Cardiac septum (tissue), 1 donor: Measurements from ENCODE around the gene DUXA. TPM values are rescaled to one million over a fixed set of nuclear protein-coding genes. Genes with fewer than 3 reads are reported as not detected.
A peak's percentile ranks its signal among the peaks of the same experiment; 100 is the strongest.
"Not testable (repeated sequence)": the region's sequence is repeated elsewhere in the genome, so short reads cannot be mapped to it uniquely, and the experiment has no call there.

ENCODE experiments used
- DNase-seq: peaks from one replicate; pipeline ENCODE4 v3.0.0-alpha.2; 2020; ENCODE audit warnings: low spot score
- intact Hi-C: fragments of 100-400 bp; cut with DNase I; formaldehyde crosslinking; loops from one replicate; pipeline ENCODE4 v1.14.0; 2022
- long read RNA-seq: library from polyadenylated mRNA; unstranded; transcript quantifications from one replicate; pipeline ENCODE4 v2.0.0, GENCODE V29; 2021
- total RNA-seq: library from RNA; stranded (reverse); fragmentation: NEBNext Ultra II Directional; extraction: Animal tissue kit (Norgen Biotek cat#: 25700); gene quantifications from one replicate; pipeline ENCODE4 v1.2.1, GENCODE V29; 2021
- donor health status: DM: no; HTN: no; CAD: no.

DUXA gene
- total RNA-seq, result not detected
- long read RNA-seq, result 0 reads

DNA sequence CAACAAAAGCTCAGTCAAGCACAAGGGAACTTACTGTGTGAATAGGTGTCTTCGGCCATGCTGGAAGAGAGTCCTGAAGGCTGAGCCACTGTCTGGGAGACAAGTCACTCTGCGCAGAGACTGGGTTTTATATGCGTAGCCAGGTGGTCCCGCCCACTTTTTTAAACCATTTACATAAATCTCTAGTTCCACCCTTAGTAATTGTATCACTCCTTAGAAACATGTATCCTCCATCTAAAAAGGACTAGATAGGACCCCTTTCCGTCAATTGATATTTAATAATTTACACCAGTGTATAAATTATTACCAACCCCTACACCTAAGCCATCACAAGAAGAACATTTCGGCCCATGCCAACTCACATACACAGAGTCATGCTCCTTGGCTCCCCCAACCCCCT lies at the start of gene DUXA:
Gene DUXA, minus strand, starts transcription at position 101 of the 400 bp plus-strand sequence. Its CDS starts 42 bp downstream, at position 59.
- DNase-seq, result no peak
- intact Hi-C loops, result no loop called here

DNA sequence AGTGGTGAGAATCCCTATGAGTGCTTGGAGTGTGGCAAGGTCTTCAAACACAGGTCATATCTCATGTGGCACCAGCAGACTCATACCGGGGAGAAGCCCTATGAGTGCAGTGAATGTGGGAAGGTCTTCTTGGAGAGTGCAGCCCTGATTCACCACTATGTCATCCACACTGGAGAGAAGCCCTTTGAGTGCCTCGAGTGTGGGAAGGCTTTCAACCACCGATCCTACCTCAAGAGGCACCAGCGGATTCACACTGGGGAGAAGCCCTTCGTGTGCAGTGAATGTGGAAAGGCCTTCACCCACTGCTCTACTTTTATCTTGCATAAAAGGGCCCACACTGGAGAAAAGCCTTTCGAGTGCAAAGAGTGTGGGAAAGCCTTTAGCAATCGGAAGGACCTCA lies 44.8 kb upstream of the DUXA start:
- no peak for DNase-seq
- intact Hi-C loops, result no loop called here

DNA sequence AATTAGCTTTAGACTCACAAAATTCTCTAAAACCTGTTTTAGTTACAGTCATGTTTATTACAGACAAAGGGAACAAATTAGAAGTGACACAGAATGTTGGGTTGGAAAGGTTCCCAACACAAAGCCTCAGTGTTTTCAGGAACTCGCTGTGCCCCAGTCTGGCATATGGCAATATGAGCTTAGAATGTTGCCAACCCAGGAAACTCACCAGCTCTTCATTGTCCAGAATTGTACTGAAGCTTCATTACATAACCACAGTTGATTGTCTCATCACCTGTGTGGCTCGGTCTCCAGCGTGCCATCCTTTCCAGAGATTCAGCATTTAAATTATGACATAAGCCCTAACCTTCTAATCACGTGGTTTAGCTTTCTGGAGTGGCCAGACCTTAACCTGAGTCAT lies 43.1 kb upstream of the DUXA start:
- DNase-seq, result no peak
- intact Hi-C loops, result no loop called here

DNA sequence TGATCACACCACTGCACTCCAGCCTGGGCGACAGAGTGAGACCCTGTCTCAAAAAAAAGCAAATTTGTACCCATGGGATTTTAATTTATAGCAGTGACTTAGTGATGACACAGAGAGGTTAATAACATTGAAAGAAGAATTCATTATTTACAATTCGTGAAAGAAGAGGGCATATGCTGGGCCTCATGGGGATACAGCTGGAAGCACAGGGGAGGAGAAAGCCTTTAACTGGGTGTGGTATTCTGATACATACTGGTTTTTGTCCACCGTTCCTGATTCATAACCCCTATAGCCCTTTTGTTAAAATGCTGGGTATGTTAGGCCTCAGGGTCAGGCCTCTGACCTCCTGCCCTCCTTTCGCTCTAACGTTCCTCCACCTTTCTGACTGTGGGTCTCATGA lies 34.9 kb upstream of the DUXA start:
- no peak for DNase-seq
- intact Hi-C loops, result no loop called here

DNA sequence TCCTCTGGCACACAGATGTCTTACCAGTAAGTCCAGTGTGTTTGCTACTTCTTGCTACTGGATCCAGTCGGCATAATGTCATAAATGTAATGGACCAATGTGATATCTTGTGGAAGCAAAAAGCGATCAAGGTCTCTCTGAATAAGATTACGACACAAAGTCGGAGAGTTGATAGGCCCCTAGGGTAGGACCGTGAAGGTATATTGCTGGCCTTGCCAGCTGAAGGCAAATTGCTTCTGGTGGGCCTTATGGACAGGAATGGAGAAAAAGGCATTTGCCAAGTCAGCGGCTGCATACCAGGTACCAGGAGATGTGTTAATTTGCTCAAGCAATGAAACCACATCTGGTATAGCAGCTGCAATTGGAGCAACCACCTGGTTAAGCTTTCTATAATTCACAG lies 30.6 kb upstream of the DUXA start:
- DNase-seq, intact Hi-C loops: not testable (repeated sequence)

DNA sequence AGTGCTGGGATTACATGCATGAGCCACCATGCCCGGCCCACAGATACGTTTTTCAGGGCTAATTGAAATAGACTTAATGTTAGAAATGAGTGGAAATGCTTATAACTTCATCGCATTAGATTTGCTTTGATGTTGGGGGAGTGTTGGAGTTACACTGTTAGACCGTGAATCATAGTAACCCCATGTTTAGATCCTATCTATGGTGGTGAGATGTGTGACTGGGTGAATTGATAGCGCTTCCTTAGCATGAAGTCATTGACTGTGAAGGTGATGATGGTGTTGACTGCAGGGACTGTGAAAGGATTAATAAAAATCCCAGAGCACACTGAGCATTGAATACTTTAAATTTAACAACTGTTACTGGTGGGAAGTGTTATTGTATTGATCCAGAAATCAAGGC lies 25.7 kb upstream of the DUXA start:
- intact Hi-C loops, result no loop called here
- no peak for DNase-seq

DNA sequence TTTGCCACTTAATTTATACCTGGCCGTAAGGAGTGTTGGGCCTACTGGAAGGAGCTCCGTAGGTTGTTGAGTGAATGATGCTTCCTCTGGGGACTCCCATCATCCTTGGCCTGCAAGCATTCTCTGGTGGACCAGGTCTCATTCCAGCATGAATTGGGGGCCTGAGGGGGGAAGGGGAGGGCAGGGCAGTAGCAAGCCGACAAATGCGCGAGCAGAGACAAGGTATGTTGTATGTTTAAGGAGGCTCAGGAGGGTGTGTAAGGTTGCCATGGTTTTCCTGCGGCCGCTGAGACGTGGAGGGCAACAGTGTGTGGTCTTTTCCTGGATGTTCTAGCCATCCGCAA lies 24.8 kb upstream of the DUXA start:
- DNase-seq, result no peak
- intact Hi-C loops, result no loop called here

DNA sequence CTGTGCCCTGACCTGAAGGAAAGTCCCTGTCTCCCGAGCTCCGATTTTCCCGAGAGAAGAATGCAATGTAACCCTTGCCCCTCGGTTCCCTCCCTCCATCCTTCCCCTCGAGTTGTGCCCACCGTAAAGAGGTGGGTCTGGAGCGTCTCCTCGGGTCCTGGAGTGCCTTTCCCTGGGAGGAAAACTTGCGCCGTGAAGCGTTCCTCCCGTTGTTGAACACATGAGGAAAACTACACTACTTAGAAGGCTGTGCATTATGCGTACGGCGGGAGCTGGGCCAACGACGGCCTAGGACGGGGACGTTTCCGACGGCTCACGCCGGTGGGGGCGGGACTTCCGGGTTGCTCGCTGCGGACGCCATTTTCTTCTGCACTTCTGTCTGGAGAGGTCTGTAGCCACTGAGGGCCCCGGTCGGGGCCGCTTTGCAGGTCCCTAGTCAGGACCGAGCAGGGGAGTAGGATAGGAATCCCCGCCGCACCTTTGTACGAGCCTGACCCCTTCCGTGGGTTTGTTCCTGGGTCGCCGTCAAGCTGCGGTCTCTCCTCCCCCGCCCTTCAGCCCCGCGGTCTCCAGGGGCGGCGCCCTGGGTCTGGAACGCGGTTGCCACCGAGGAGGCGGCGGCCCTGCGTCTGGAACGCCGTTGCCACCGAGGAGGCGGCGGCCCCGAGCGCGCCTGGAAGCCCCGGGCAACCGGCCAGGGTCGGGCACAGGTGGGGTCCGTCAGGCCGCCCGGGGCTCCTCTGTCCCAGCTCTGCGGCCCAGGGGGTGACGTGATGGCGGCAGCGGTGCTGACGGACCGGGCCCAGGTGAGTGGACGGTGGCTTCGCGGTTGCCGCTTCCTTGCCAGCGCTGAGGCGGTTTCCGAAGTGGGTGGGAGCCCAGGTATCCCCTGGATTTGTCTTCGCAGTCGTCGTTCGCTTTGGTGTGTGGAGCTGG lies 24.1 kb upstream of the DUXA start, which contains the start of gene ZNF264:
Gene ZNF264, plus strand, starts transcription at position 360 of the 936 bp plus-strand sequence. Its CDS starts 414 bp downstream, at position 774.
- peak; percentile 94 for DNase-seq
- intact Hi-C loops, result loop anchor here (1.0 kb wide), 1 partner anchor 89 kb away; the partner anchor contains the start of gene ZNF460

DNA sequence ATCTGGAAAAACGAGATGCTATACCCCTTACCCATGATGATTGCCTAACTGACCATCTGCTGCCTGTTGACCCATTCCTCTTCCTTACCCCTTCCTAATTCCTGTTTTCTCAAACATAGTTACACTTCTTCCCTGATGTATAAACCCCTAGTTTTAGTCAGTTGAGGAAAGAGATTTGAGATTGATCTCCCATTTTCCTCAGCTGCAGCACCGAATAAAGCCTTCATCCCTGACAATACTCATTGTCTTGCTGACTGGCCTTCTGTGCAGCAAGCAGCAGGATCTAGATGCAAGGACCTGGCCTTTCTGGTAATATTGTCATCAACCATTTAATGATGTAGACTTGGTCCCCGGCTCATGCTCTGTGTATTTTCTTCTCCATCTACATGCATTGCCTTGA lies 23.0 kb upstream of the DUXA start:
- DNase-seq, result no peak

DNA sequence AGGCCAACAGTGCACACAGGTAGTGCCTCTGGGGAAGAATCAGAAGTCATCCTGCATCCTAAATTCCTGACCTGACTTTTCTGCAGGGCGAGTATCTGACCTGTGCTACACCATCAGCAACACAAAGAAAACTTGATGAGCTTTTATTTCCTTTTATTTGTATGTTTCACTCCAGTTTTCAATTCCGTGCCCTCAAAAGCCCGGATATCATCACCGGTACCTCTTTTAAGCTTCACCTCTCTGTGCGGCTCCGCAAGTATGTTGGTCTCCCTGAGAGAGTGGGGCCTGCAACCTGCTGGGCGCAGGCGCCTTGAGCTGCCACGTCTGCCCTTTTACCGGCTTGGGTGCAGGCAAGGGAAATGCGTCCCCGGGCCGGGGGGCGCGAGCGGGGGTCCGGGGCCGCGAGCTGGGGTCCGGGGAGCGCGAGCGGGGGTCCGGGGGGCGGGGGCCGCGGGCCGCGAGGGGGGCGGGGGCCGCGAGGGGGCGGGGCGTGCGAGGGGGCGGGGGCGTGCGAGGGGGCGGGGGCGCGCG lies 4.3 kb upstream of the DUXA start:
- intact Hi-C loops, result no loop called here
- no peak for DNase-seq

More for the DNA sequence above, 23.0 kb upstream of the DUXA start:
- intact Hi-C loops, result no loop called here

DNA sequence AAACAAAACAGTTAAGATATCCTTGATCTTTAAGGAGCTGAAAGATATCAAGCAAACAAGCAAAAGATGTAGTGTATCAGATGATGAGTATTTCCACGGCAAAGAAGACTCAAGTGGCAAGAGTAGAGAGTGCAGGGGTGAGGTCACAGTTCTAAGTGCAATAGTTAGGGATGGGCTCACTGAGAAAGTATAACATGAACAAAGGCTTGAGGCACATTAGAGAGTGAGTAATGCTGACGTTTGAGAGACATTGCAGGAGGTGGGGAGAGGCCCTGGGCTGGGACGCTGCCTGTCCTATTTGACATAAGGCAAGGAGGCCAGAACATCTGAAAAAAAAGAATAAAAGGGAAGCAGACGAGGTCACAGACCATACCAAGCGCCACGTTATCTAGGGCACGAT lies 1.4 kb downstream of the DUXA start:
- intact Hi-C loops, result no loop called here

DNA sequence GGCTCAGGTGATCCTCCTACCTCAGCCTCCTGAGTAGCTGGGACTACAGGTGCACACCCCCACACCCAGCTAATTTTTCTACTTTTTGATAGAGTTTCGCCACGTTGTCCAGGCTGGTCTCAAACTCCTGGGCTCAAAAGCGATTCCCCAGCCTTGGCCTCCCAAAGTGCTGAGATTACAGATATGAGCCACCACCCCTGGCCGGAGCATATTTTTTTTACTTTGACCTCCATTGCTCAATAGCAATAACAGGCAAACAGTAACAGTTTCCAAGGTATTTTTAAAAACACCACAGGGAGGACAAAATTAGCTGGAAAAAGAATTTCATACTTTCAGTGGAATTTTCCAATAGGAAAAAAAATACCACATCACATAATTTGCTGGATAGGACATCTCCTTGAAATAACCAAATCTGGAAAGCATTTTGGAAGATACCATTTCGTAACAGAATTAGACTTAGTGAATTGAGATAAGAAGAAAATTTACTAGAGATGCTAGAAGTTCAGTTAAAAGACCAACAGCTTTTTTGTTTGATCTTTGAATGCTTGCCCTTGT lies 5.2 kb downstream of the DUXA start:
- no peak for DNase-seq
- intact Hi-C loops, result no loop called here

More for the DNA sequence above, 1.4 kb downstream of the DUXA start:
- no peak for DNase-seq

DNA sequence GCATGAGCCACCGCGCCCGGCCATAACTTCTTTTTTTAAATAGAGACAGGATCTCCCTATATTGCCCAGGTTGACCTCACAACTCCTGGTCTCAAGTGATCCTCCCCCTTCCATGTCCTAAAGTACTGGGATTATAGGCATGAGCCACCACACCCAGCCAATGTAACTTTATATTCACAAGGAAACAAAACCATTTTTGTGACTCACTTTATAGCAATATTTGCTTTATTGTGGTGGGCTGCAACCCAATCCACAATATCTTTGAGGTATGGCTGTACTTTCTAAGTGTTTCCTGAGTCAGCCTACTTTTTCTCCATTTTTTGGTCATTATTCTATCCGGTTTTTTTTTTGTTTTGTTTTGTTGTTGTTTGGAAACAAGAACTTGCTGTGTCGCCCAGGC lies 14.4 kb downstream of the DUXA start:
- DNase-seq, result no peak
- intact Hi-C loops, result no loop called here

DNA sequence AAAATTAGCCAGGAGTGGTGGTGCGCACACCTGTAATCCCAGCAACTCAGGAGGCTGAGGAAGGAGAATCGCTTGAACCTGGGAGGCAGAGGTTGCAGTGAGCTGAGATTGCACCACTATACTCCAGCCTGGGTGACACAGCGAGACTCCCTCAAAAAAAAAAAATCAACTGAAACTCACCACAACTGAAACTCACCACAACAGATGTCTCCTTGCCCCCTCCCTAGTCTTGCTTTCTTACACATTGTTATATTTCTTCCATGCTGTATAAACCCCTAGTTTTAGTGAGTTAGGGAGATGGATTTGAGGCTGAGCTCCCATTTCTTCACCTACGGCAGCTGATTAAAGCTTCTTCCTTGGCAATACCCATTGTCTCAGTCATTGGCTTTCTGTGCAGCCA lies 25.6 kb downstream of the DUXA start:
- DNase-seq, result no peak
- intact Hi-C loops, result no loop called here

DNA sequence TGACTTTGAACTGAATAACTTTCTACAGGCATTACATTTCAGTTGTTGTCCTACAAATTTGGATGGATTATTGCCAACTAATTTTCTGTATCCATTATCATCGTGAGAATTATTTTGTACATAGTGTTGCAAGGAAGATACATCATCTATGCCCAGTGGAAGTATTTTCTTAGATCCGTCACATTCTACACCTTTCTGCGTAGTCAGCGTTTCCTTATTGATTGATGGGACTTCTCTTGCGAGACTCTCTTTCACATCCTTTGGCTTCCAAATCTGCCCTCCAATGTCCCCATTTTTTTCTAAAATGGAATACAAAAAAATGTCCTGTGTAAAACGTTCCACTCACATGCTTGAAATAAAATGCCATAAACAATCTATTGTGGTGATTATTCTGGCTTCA lies 31.5 kb downstream of the DUXA start:
- intact Hi-C loops, result no loop called here
- DNase-seq, result no peak

DNA sequence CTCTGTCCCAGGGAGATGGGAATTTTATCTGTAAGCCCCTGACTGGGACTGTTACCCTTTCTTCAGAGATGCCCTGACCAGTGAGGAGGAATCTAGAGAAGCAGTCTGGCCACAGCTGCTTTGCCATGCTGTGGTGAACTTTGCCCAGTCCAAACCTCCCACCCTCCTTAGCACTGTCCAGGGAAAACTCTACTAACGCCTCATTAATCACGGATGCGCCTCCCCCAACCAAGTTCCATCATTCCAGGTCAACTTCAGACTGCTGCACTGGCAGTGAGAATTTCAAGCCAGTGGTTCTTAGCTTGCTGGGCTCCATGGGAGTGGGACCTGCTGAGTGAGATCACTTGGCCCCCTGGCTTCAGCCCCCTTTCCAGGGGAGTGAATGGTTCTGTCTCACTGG lies 39.9 kb downstream of the DUXA start:
- intact Hi-C loops, result not testable (repeated sequence)

DNA sequence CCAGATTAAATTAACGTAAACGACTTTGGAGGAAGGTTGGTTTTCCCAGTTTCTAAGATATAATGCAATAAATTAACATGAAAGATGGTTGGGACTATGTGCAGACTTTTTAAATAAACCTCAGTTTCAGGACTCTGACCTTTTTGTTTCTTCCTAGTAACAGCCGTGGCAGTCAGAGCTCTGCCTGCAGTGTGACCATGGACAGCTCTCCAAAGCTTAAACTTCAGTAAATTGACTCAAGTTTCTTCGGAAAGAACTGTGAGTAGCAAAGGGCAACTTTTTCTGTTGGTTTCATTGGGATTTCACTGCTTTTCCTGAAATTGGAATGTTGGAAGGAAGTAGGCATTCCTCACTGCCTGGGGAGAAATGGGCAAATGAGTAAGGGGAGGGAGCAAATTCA lies 43.4 kb downstream of the DUXA start:
- no peak for DNase-seq
- intact Hi-C loops, result no loop called here

More for the DNA sequence above, 39.9 kb downstream of the DUXA start:
- not testable (repeated sequence) for DNase-seq

DNA sequence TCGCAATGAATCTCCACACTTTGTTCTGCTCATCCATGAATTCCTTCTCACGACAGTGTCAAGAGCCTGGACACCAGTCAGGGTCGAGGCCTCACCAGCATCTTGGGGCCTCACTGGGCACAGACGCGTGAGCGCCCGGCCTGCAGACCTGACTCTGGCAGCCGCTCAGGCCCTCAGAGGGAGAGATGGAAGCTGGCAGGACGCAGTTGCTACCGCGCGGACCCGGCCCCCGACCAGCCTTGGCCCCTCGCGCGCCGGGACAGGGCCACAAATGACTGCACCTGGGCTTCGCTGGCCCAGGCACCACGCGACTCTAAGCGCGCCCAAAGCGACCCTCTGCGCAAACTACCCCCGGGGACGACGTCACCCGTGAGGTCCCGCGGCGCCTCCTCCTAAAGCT lies 48.4 kb downstream of the DUXA start:
- intact Hi-C loops, result no loop called here
- DNase-seq, result no peak

DNA sequence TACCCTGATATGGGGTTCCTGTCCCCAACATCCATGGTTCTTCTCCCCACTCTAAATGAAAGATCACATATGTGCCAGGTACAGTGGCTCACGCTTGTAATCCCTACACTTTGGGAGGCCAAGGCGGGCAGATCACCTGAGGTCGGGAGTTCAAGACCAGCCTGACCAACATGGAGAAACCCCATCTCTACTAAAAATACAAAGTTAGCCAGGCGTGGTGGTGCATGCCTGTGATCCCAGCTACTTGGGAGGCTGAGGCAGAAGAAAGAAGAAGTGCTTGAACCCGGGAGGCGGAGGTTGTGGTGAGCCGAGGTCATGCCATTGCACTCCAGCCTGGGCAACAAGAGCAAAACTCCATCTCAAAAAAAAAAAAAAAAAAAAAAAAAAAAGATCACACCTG lies 53.8 kb downstream of the DUXA start:
- intact Hi-C loops, DNase-seq: not testable (repeated sequence)

DNA sequence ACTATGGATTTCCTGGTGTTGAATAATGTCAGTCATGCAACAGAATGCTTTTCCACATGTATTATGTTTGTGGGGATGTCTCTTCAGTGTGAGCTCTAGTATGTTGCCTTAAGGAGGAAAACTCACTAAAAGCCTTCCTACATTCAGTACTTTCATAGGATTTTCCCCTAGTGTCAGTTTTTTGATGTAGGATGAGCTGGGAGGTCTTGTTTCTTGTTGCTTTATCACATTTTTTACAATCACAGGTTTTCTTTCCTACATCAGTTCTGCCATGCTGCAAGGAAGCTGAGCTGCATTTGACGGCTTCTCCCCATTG lies 56.0 kb downstream of the DUXA start:
- intact Hi-C loops, result no loop called here
- no peak for DNase-seq
